ENCODE measurements around the gene PLEKHA4.

GRCh38 chr19:48826606-48827020 lies 41.8 kb downstream of the PLEKHA4 start:
- TF ChIP-seq POLR2AphosphoS5 (IDR thresholded peaks at IDR 0.05; ENCODE audit: low read depth, low read length) (no peak), PAX5 (IDR thresholded peaks at IDR 0.05; ENCODE audit: insufficient read depth, low read length, severe bottlenecking) (no peak)
